Upper lobe of left lung (tissue), 6 donors: Measurements from ENCODE around the gene GLRA1. TPM values are rescaled to one million over a fixed set of nuclear protein-coding genes. Genes with fewer than 3 reads are reported as not detected.

Source experiments
- ATAC-seq, 2 donors: fragments of 200-7000 bp; cut with Tn5 transposase; one replicate each; pipeline ENCODE4 v1.9.1; 2022; ENCODE audit warnings: mild to moderate bottlenecking in 2 of 2, moderate library complexity in 2 of 2; ENCODE audit not compliant: low FRiP score in 2 of 2
- DNase-seq, 2 donors: peaks; one replicate each; pipeline ENCODE4 v3.0.0-alpha.2; 2019 to 2020
- H3K27ac ChIP-seq, 4 donors: fragments of 200-600 bp; sonication (generic); one replicate each; pipeline ENCODE4 v1.5.1; 2016 to 2019
- H3K27me3 ChIP-seq, 4 donors: fragments of 200-600 bp; sonication (generic); one replicate each; pipeline ENCODE4 v1.5.1; 2017 to 2019
- H3K36me3 ChIP-seq, 4 donors: fragments of 200-600 bp; sonication (generic); one replicate each; pipeline ENCODE4 v1.5.1; 2016 to 2019
- H3K4me1 ChIP-seq, 4 donors: fragments of 200-600 bp; sonication (generic); one replicate each; pipeline ENCODE4 v1.5.1; 2018 to 2019
- H3K4me3 ChIP-seq, 4 donors: fragments of 200-600 bp; sonication (generic); one replicate each; pipeline ENCODE4 v1.5.1; 2017 to 2019; ENCODE audit warnings: mild to moderate bottlenecking in 2 of 4, moderate library complexity in 1 of 4
- H3K9me3 ChIP-seq, 4 donors: fragments of 200-600 bp; sonication (generic); one replicate each; pipeline ENCODE4 v1.5.1; 2018 to 2019
- CTCF ChIP-seq, 6 experiments: fragments of 450-650 bp in 4 of 6; fragments of 200-600 bp in 2 of 6; sonication (generic) in 2 of 6; IDR thresholded peaks; one replicate each; pipeline ENCODE4 v1.5.1; 2016 to 2019; ENCODE audit warnings: antibody characterized with exemption in 6 of 6
- EP300 ChIP-seq, 4 donors: sonication (generic); formaldehyde crosslinking; IDR thresholded peaks; one replicate each; pipeline ENCODE4 v1.5.1; 2017; ENCODE audit warnings: antibody characterized with exemption in 4 of 4, control low read depth in 2 of 4
- POLR2A ChIP-seq, 4 donors: fragments of 450-650 bp; IDR thresholded peaks; one replicate each; pipeline ENCODE4 v1.5.1; 2016 to 2017; ENCODE audit warnings: antibody characterized with exemption in 4 of 4, mild to moderate bottlenecking in 2 of 4
- POLR2AphosphoS5 ChIP-seq, 2 donors: sonication (generic); formaldehyde crosslinking; IDR thresholded peaks; one replicate each; pipeline ENCODE4 v1.5.1; 2017; ENCODE audit warnings: antibody characterized with exemption in 2 of 2
- WGBS, 2 donors: methylation state at CpG; one replicate each; pipeline ENCODE4 v1.1.5; 2017 to 2018; 5-methylcytosine and 5-hydroxymethylcytosine counted together
- total RNA-seq, 6 donors: library from RNA; depleted of rRNA in 4 of 6; stranded (reverse); fragments of >200 nt in 4 of 6; gene quantifications; one replicate each; pipeline versions ENCODE4 v1.1.0 to v1.2.1, GENCODE V29; 2016 to 2021
- donor health status: DM: no; HTN: no; CAD: no; lungs with moderate emphysema.
- donor health status: DM: no; HTN: yes; CAD: no; lungs with severe emphysema.

Gene GLRA1
- total RNA-seq, 6 donors from 2014 or later = not detected

GRCh38 chr5:151904127-151904526, 20.5 kb downstream of the GLRA1 start:
- WGBS, 2 donors = 62 to 63% methylated on average over 6 of the region's 6 CpGs
- TF ChIP-seq POLR2A (IDR thresholded peaks at IDR 0.05) (no peak), POLR2AphosphoS5 (IDR thresholded peaks at IDR 0.05) (no peak), EP300 (IDR thresholded peaks at IDR 0.05) (no peak), CTCF (IDR thresholded peaks at IDR 0.05) (no peak)
- H3K27me3 ChIP-seq = no peaks in the 10 kb centered on the region
- H3K27ac ChIP-seq = no peak overlapping the region
- DNase-seq = no peak
- no peaks in the 10 kb centered on the region for H3K36me3 ChIP-seq
- no peak overlapping the region for H3K4me3 ChIP-seq
- peaks cover 0 to 9% (median 0%) of the 10 kb centered on the region in 4 donors for H3K4me1 ChIP-seq
- H3K9me3 ChIP-seq = no peaks in the 10 kb centered on the region
- no peak for ATAC-seq

GRCh38 chr5:151903243-151903653, 21.4 kb downstream of the GLRA1 start:
- 52 to 54% methylated on average over 2 of the region's 2 CpGs for WGBS, 2 donors
- no peak for ATAC-seq
- Histone ChIP-seq H3K4me1 (peaks cover 0 to 9% (median 0%) of the 10 kb centered on the region in 4 donors), H3K4me3 (no peak overlapping the region), H3K9me3 (no peaks in the 10 kb centered on the region), H3K36me3 (no peaks in the 10 kb centered on the region), H3K27me3 (no peaks in the 10 kb centered on the region), H3K27ac (no peak overlapping the region)
- no peak for DNase-seq
- TF ChIP-seq POLR2A (IDR thresholded peaks at IDR 0.05) (no peak), EP300 (IDR thresholded peaks at IDR 0.05) (no peak), POLR2AphosphoS5 (IDR thresholded peaks at IDR 0.05) (no peak), CTCF (IDR thresholded peaks at IDR 0.05) (no peak)

GRCh38 chr5:151902215-151902614, 22.4 kb downstream of the GLRA1 start:
- Histone ChIP-seq H3K27ac (no peak overlapping the region), H3K4me1 (peaks cover 0 to 9% (median 0%) of the 10 kb centered on the region in 4 donors), H3K9me3 (no peaks in the 10 kb centered on the region), H3K27me3 (no peaks in the 10 kb centered on the region), H3K36me3 (no peaks in the 10 kb centered on the region), H3K4me3 (no peak overlapping the region)
- ATAC-seq = no peak
- 70 to 72% methylated on average over 4 of the region's 4 CpGs for WGBS, 2 donors
- TF ChIP-seq POLR2AphosphoS5 (IDR thresholded peaks at IDR 0.05) = no peak
- no peak for TF ChIP-seq CTCF (IDR thresholded peaks at IDR 0.05)
- no peak for TF ChIP-seq POLR2A (IDR thresholded peaks at IDR 0.05)
- no peak for TF ChIP-seq EP300 (IDR thresholded peaks at IDR 0.05)
- no peak for DNase-seq

- DNase-seq (no peak), ATAC-seq (no peak)
- TF ChIP-seq POLR2A (IDR thresholded peaks at IDR 0.05) = no peak
- no peak for TF ChIP-seq POLR2AphosphoS5 (IDR thresholded peaks at IDR 0.05)
- no peak for TF ChIP-seq CTCF (IDR thresholded peaks at IDR 0.05)
- TF ChIP-seq EP300 (IDR thresholded peaks at IDR 0.05) = no peak
- Histone ChIP-seq H3K4me3 (no peak overlapping the region), H3K36me3 (no peaks in the 10 kb centered on the region), H3K4me1 (peaks cover 0 to 9% (median 0%) of the 10 kb centered on the region in 4 donors), H3K9me3 (no peaks in the 10 kb centered on the region), H3K27ac (no peak overlapping the region), H3K27me3 (no peaks in the 10 kb centered on the region)
Measured at GRCh38 chr5:151901611-151902010, 23.0 kb downstream of the GLRA1 start.

GRCh38 chr5:151900891-151901290, 23.8 kb downstream of the GLRA1 start:
- Histone ChIP-seq H3K4me3 (no peak overlapping the region), H3K27ac (no peak overlapping the region), H3K4me1 (peaks cover 0 to 3% (median 1%) of the 10 kb centered on the region in 4 donors), H3K9me3 (no peaks in the 10 kb centered on the region), H3K36me3 (no peaks in the 10 kb centered on the region), H3K27me3 (no peaks in the 10 kb centered on the region)
- ATAC-seq = no peak
- no peak for DNase-seq
- no peak for TF ChIP-seq EP300 (IDR thresholded peaks at IDR 0.05)
- no peak for TF ChIP-seq POLR2AphosphoS5 (IDR thresholded peaks at IDR 0.05)
- TF ChIP-seq CTCF (IDR thresholded peaks at IDR 0.05) = no peak
- no peak for TF ChIP-seq POLR2A (IDR thresholded peaks at IDR 0.05)
- 60 to 62% methylated on average over 3 of the region's 3 CpGs for WGBS, 2 donors
